ENCODE measurements around the gene SYNJ1. TPM values are rescaled to one million over a fixed set of nuclear protein-coding genes. Genes with fewer than 3 reads are reported as not detected.
"Not testable (repeated sequence)": the region's sequence is repeated elsewhere in the genome, so short reads cannot be mapped to it uniquely, and the experiment has no call there.

The SYNJ1 gene, protein sequence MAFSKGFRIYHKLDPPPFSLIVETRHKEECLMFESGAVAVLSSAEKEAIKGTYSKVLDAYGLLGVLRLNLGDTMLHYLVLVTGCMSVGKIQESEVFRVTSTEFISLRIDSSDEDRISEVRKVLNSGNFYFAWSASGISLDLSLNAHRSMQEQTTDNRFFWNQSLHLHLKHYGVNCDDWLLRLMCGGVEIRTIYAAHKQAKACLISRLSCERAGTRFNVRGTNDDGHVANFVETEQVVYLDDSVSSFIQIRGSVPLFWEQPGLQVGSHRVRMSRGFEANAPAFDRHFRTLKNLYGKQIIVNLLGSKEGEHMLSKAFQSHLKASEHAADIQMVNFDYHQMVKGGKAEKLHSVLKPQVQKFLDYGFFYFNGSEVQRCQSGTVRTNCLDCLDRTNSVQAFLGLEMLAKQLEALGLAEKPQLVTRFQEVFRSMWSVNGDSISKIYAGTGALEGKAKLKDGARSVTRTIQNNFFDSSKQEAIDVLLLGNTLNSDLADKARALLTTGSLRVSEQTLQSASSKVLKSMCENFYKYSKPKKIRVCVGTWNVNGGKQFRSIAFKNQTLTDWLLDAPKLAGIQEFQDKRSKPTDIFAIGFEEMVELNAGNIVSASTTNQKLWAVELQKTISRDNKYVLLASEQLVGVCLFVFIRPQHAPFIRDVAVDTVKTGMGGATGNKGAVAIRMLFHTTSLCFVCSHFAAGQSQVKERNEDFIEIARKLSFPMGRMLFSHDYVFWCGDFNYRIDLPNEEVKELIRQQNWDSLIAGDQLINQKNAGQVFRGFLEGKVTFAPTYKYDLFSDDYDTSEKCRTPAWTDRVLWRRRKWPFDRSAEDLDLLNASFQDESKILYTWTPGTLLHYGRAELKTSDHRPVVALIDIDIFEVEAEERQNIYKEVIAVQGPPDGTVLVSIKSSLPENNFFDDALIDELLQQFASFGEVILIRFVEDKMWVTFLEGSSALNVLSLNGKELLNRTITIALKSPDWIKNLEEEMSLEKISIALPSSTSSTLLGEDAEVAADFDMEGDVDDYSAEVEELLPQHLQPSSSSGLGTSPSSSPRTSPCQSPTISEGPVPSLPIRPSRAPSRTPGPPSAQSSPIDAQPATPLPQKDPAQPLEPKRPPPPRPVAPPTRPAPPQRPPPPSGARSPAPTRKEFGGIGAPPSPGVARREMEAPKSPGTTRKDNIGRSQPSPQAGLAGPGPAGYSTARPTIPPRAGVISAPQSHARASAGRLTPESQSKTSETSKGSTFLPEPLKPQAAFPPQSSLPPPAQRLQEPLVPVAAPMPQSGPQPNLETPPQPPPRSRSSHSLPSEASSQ (N-terminal part only)
- 5.0 TPM for polyA plus RNA-seq (2013, experiment 1 of 2; ENCODE audit: insufficient read length)
- 5.1 TPM for polyA plus RNA-seq (2013, experiment 2 of 2; ENCODE audit: insufficient read length)

DNA sequence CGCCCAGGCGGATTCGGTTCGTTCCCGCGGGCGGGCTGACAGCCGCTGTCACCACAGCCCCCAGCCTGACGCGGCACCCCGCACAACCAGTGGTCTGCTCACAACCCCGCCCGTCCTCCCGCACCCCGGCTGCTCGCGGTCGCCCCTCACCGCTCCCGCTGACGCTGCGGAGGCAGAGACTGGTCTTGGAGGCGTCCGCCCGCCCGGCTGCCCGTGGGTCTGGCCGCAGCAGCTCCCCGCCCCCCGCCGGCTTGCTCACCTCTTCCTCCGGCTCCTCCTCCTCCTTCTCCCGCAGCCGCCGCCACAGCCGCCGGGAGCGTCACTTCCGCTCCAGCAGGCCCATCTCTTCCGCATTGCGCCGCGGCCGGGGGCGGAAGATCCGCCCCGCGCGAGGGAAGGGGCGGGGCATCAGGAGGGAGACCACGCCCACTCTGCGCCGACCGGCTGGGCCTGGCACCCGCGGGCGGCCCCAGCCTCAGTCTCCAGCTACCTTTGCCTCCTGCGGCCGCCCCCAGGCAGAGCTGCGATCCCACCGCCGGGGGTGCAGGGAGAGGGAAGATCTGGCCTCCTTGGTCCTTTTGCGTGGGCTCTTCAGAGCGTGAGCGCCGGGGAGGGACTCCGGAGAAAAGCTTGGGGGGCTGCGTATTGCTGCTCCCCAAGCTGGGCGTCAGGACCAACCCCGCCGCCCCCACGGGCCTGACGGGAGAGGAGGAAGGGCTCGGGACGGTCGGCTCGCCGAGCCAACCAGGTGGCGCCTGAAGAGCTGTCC lies at the start of gene SYNJ1:
Gene SYNJ1, minus strand, starts transcription at position 327 of the 769 bp plus-strand sequence. CDS start 1,118 bp downstream, outside the sequence.
- peak; percentile 95 for DNase-seq

GRCh38 chr21:32777269-32777668 lies 49.5 kb upstream of the SYNJ1 start:
- no peak for DNase-seq

GRCh38 chr21:32776743-32777142 lies 48.9 kb upstream of the SYNJ1 start:
- DNase-seq, result no peak

GRCh38 chr21:32773048-32773344 lies 45.2 kb upstream of the SYNJ1 start:
- DNase-seq, result not testable (repeated sequence)

DNA sequence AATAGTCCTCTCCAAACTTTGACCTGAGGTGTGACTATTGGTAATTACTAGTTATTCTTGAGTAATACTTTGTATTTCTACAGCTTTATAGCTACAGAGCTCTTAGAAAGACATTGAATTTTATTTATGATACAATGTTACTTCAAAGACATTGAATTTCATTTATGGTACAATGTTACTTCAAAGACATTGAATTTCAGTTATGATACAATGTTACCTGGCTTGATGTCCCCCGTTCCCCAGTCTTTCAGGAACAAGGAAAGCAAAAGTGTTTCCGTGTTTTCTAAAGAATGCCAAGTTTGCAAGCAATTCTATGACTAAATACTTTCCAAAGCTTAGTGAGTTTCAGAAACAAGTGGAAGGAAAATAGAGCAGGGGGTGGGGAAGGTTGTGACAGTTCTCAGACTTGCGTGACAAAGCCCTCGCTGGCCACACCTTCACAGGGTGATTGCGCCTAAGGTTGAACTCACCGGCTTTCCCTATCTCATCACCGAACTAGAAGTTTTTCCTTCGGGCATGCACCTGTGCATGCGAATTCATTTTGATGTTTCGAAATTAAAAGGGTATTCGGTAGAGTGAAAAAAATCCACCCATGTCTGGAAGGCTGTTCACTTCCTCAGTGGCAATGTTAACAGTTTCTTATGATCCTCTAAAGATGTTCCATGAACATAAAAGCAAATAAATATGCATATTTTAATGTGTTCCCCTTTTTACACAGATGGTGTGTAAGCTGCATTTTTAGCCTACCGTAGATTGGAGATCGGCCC lies 44.7 kb upstream of the SYNJ1 start:
- DNase-seq, result peak; percentile 6

GRCh38 chr21:32770871-32771523 lies 43.2 kb upstream of the SYNJ1 start:
- peak; percentile 63 for DNase-seq

- DNase-seq, result no peak
These were observed 40.7 kb upstream of the SYNJ1 start for GRCh38 chr21:32768530-32768929.

DNA sequence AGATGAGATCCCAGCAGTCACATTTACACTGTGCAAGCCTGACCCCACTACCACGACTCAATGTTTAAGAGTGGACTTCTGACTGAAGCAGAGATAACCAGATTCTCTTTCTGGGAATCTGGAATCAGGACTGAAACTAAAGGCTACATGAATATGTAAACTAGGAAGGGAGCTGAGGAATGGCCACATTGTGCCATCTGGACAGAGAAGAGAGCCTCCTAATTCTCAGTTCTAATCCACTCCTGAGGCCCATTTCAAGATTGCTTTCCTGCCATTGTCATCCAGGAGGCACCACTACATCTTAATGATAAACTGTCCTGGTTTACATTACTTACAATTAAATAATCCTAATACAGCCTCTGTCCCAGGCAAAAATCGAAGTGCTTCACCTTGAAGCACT lies 37.2 kb upstream of the SYNJ1 start:
- no peak for DNase-seq

GRCh38 chr21:32764186-32764585 lies 36.4 kb upstream of the SYNJ1 start:
- no peak for DNase-seq

DNA sequence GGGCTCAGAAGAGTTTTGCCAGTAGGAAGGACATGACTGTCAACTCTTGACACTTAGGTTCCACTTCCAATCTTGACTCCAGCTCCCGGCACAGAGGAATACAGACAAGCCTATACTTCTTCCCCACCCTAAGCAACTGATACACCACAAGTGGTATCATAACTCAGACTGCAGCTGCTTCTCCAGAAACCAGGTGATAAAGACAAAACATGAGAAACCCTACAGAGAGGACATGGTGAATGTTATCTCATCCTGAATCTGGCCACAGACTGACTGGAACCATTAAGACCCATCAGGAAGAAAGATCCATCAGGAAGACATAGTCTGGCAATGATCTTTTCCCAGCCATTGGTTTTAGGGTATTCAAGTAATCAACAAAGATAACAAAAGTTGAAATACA lies 30.0 kb upstream of the SYNJ1 start:
- no peak for DNase-seq

GRCh38 chr21:32756096-32756495 lies 28.3 kb upstream of the SYNJ1 start:
- no peak for DNase-seq

GRCh38 chr21:32753818-32754585 lies 26.2 kb upstream of the SYNJ1 start:
- no peak for DNase-seq

- no peak for DNase-seq
These were observed 22.6 kb upstream of the SYNJ1 start for GRCh38 chr21:32750405-32750804.

DNA sequence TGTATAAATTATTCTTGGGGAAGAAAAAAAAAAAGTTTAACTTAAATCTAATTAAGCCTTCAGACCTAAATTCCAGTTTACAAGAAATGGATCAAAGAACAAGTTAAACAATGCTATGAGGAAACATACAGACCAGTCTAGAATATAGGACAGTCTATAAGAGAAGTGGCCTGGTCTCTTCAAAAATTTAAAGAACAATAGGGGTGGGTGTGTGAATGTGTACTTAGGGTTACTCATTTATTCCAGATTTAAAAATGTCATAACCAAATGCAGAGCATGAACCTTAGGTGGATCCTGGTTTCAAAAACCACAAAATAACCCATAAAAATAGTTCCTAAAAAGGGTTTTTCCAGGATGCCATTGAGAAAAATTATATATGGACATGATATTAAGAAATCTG lies 21.8 kb upstream of the SYNJ1 start:
- DNase-seq, result no peak

DNA sequence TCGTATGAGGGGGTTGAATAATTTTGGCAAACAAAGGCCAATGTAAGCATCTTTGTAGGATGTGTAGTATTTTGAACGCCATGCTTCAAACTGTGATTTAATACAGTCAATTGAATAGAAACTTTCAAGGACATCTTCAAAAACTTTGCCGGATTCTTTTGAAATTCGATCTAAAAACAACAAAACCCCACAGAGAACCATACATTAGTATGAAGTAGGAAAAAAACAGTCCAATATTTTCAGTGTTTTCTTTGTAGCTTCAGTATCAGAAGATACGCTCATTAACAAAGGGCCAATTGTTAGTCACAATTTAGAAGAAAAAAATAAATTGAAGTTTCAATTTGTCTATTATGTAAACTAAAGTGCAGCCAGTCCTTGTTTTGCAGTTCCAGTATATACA lies 20.7 kb upstream of the SYNJ1 start:
- no peak for DNase-seq

GRCh38 chr21:32747396-32747795 lies 19.6 kb upstream of the SYNJ1 start:
- no peak for DNase-seq

DNA sequence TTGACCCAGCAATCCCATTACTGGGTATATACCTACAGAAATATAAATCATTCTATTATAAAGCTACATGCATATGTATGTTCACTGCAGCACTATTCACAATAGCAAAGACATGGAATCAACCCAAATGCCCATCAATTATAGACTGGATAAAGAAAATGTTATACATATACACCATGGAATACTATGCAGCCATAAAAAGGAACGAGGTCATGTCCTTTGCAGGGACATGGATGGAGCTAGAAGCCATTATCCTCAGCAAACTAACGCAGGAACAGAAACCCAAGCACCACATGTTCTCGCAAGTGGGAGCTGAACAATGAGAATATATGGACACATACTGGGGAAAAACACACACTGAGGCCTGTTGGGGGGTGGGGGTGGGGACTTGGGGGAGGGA lies 18.9 kb upstream of the SYNJ1 start:
- not testable (repeated sequence) for DNase-seq

DNA sequence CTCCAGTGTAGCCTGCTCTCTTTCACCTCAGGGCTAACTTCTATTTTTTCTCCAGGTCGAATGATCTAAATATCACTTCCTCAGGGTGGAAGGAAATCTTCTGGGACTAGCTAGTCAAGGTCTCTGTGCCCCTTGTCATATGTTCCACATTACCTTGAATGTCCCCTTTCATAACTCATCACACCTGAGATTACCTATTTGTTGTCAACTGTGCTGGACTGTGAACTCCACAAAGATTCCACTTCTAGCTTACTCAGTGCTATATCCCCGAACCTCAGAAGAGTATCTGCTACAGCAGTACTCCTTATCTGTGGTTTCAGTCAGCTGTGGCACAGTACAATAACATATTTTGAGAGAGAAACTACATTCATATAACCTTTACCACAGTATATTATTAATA lies 14.6 kb upstream of the SYNJ1 start:
- no peak for DNase-seq

DNA sequence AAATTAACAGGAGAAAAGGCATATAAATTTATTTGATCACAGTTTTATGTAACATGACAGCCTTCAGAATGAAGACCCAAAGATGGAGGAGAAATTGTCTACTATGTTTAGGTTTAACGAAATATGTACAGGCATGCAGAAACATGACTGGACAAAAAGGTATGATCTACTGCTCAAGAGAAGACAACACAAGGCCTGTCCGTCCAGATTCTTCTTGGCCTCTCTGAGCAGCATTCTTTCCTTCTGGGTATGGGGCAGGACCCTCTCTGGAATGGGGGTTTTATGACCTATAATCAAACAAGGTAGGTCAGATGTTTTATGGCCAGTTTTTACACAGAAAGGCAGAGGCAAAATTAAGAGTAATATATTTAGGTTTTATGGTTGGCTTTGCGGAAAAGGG lies 13.5 kb upstream of the SYNJ1 start:
- no peak for DNase-seq

GRCh38 chr21:32739946-32740345 lies 12.1 kb upstream of the SYNJ1 start:
- DNase-seq, result no peak

All from fibroblast of skin of abdomen (primary cell).